GM23338 (cell line): Measurements from ENCODE around the gene GPC6.

ENCODE experiments used
- CREB1 ChIP-seq: fragments of 250-450 bp; sonication (Bioruptor Pico); IDR thresholded peaks from 2 replicates; pipeline ENCODE4 v1.5.0; 2020; ENCODE audit warnings: low read depth, mild to moderate bottlenecking, moderate library complexity
- EZH2 ChIP-seq: fragments of 200-600 bp; sonication (generic); IDR thresholded peaks from one replicate; pipeline ENCODE4 v1.8.0; 2017; ENCODE audit warnings: antibody characterized with exemption, mild to moderate bottlenecking, low read depth; ENCODE audit not compliant: unreplicated experiment
- EZH2phosphoT487 ChIP-seq: fragments of 200-600 bp; sonication (generic); IDR thresholded peaks from one replicate; pipeline ENCODE4 v1.8.1; 2018; ENCODE audit warnings: antibody characterized with exemption; ENCODE audit not compliant: unreplicated experiment
- JUNB ChIP-seq: IDR thresholded peaks from one replicate; pipeline ENCODE4 v1.6.1; 2016; ENCODE audit warnings: antibody characterized with exemption; ENCODE audit not compliant: unreplicated experiment
- NANOG ChIP-seq: IDR thresholded peaks from 2 replicates; pipeline ENCODE4 v1.6.1; 2016; ENCODE audit warnings: antibody characterized with exemption, borderline replicate concordance
- POLR2AphosphoS5 ChIP-seq: IDR thresholded peaks from 2 replicates; pipeline ENCODE4 v1.6.1; 2016; ENCODE audit warnings: antibody characterized with exemption, low read depth
- STAT1 ChIP-seq: IDR thresholded peaks from one replicate; pipeline ENCODE4 v1.6.1; 2016; ENCODE audit warnings: antibody characterized with exemption; ENCODE audit not compliant: unreplicated experiment
- ZNF114 ChIP-seq: fragments of 250-450 bp; sonication (Bioruptor Pico); IDR thresholded peaks from 2 replicates; pipeline ENCODE4 v1.5.0; 2020; ENCODE audit warnings: mild to moderate bottlenecking, moderate library complexity
- ZNF331 ChIP-seq: fragments of 250-450 bp; sonication (Bioruptor Pico); IDR thresholded peaks from 2 replicates; pipeline ENCODE4 v1.5.0; 2020; ENCODE audit warnings: low read depth, mild to moderate bottlenecking, moderate library complexity
- TF ChIP-seq, protein P1 (sequence below), 2 experiments: fragments of 200-600 bp in 1 of 2; sonication (generic) in 1 of 2; conservative IDR thresholded peaks; 2 replicates each; pipeline versions ENCODE4 v1.5.1 to v1.6.1; 2016 to 2017; ENCODE audit warnings: antibody characterized with exemption in 2 of 2, low read depth in 2 of 2, mild to moderate bottlenecking in 2 of 2, moderate library complexity in 1 of 2
- TF ChIP-seq, protein P2 (sequence below): IDR thresholded peaks from one replicate; pipeline ENCODE4 v1.6.1; 2018; ENCODE audit warnings: antibody characterized with exemption; ENCODE audit not compliant: unreplicated experiment
- TF ChIP-seq, protein P3 (sequence below): IDR thresholded peaks from 2 replicates; pipeline ENCODE4 v1.6.1; 2016; ENCODE audit warnings: antibody characterized with exemption

DNA sequence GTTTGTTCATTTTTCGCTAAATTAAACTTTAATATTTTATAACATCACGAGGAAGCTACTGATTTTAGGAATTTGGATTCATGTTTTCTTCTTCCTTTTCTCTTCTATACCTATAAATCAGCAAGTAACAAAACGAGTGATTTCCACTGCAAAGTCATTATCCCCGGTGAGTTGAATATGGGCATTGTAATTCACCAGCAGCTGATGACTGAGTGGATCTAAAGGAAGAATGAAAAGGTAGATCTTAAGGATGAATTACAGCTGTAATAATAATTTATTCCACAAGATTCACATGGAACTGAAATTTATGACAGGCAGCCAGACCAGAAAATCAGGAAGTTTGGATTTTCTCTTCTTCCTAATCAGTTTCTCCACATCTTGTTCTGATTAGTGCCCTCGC, 111.4 kb downstream of the GPC6 start:
- TF ChIP-seq, protein P1, sequence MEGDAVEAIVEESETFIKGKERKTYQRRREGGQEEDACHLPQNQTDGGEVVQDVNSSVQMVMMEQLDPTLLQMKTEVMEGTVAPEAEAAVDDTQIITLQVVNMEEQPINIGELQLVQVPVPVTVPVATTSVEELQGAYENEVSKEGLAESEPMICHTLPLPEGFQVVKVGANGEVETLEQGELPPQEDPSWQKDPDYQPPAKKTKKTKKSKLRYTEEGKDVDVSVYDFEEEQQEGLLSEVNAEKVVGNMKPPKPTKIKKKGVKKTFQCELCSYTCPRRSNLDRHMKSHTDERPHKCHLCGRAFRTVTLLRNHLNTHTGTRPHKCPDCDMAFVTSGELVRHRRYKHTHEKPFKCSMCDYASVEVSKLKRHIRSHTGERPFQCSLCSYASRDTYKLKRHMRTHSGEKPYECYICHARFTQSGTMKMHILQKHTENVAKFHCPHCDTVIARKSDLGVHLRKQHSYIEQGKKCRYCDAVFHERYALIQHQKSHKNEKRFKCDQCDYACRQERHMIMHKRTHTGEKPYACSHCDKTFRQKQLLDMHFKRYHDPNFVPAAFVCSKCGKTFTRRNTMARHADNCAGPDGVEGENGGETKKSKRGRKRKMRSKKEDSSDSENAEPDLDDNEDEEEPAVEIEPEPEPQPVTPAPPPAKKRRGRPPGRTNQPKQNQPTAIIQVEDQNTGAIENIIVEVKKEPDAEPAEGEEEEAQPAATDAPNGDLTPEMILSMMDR (conservative IDR thresholded peaks at IDR 0.05; ENCODE audit: low read depth in 2 of 2), result no peak
- TF ChIP-seq EZH2phosphoT487, result no peak
- TF ChIP-seq JUNB, result no peak
- TF ChIP-seq POLR2AphosphoS5, result no peak
- TF ChIP-seq STAT1, result no peak
- TF ChIP-seq NANOG, result no peak
- TF ChIP-seq, protein P2, sequence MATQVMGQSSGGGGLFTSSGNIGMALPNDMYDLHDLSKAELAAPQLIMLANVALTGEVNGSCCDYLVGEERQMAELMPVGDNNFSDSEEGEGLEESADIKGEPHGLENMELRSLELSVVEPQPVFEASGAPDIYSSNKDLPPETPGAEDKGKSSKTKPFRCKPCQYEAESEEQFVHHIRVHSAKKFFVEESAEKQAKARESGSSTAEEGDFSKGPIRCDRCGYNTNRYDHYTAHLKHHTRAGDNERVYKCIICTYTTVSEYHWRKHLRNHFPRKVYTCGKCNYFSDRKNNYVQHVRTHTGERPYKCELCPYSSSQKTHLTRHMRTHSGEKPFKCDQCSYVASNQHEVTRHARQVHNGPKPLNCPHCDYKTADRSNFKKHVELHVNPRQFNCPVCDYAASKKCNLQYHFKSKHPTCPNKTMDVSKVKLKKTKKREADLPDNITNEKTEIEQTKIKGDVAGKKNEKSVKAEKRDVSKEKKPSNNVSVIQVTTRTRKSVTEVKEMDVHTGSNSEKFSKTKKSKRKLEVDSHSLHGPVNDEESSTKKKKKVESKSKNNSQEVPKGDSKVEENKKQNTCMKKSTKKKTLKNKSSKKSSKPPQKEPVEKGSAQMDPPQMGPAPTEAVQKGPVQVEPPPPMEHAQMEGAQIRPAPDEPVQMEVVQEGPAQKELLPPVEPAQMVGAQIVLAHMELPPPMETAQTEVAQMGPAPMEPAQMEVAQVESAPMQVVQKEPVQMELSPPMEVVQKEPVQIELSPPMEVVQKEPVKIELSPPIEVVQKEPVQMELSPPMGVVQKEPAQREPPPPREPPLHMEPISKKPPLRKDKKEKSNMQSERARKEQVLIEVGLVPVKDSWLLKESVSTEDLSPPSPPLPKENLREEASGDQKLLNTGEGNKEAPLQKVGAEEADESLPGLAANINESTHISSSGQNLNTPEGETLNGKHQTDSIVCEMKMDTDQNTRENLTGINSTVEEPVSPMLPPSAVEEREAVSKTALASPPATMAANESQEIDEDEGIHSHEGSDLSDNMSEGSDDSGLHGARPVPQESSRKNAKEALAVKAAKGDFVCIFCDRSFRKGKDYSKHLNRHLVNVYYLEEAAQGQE, result no peak
- no peak for TF ChIP-seq EZH2
- TF ChIP-seq CREB1, result no peak
- TF ChIP-seq ZNF114 (CRISPR knock-in tag), result no peak
- TF ChIP-seq ZNF331 (CRISPR knock-in tag), result no peak
- TF ChIP-seq, protein P3, sequence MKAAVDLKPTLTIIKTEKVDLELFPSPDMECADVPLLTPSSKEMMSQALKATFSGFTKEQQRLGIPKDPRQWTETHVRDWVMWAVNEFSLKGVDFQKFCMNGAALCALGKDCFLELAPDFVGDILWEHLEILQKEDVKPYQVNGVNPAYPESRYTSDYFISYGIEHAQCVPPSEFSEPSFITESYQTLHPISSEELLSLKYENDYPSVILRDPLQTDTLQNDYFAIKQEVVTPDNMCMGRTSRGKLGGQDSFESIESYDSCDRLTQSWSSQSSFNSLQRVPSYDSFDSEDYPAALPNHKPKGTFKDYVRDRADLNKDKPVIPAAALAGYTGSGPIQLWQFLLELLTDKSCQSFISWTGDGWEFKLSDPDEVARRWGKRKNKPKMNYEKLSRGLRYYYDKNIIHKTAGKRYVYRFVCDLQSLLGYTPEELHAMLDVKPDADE, result no peak
